Hematopoietic multipotent progenitor cell treated with erythropoietin and hydrocortisone succinate and interleukin-3 and kit ligand, for 8 days (in vitro differentiated cells): ENCODE results near the gene SNRPF.
"Not testable (repeated sequence)": the region's sequence is repeated elsewhere in the genome, so short reads cannot be mapped to it uniquely, and the experiment has no call there.

Experiments used
- DNase-seq: peaks from one replicate; pipeline ENCODE4 v3.0.0-alpha.2; 2015

Gene SNRPF

GRCh38 chr12:95858451-95859343 lies at the start of gene SNRPF:
TSS of gene SNRPF (plus strand) at chr12:95858952. CDS start at chr12:95859074, 122 bp downstream.
- DNase-seq = peak; percentile 97

DNA sequence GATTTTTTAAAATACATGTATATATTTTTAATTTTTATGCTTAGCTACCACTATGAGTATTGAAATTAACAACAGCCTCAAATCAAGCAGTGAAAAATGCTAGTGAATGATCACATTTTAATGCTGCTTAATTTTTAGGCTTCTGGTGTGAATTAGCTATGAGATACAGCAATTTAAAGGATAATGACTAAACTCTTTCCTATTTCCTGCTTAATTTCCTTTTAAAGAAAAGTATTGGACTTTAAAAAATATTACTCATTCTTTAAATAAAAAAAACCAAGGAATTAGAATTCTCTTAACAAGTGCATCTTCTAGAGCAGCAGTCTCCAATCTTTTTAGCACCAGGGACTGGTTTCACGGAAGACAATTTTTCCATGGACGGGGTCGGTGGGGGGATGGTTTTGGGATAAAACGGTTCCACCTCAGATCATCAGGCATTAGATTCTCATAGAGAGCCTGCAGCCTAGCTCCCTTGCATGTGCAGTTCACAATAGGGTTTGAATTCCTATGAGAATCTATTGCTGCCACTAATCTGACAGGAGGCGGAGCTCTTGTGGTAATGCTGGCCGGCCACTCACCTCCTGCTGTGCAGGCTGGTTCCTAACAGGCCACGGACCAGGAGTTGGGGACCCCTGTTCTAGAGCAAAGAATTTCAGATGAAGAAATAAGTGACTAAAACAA lies 49.6 kb upstream of the SNRPF start:
- no peak for DNase-seq

- no peak for DNase-seq
Observed at GRCh38 chr12:95810411-95810810, 48.3 kb upstream of the SNRPF start.

GRCh38 chr12:95812155-95812554 lies 46.6 kb upstream of the SNRPF start:
- DNase-seq = not testable (repeated sequence)

- DNase-seq = peak; percentile 41
Observed at GRCh38 chr12:95815632-95816212, 43.0 kb upstream of the SNRPF start.

GRCh38 chr12:95820096-95820703 lies 38.6 kb upstream of the SNRPF start:
- peak; percentile 43 for DNase-seq

- DNase-seq = no peak
Observed at GRCh38 chr12:95829395-95829794, 29.4 kb upstream of the SNRPF start.

DNA sequence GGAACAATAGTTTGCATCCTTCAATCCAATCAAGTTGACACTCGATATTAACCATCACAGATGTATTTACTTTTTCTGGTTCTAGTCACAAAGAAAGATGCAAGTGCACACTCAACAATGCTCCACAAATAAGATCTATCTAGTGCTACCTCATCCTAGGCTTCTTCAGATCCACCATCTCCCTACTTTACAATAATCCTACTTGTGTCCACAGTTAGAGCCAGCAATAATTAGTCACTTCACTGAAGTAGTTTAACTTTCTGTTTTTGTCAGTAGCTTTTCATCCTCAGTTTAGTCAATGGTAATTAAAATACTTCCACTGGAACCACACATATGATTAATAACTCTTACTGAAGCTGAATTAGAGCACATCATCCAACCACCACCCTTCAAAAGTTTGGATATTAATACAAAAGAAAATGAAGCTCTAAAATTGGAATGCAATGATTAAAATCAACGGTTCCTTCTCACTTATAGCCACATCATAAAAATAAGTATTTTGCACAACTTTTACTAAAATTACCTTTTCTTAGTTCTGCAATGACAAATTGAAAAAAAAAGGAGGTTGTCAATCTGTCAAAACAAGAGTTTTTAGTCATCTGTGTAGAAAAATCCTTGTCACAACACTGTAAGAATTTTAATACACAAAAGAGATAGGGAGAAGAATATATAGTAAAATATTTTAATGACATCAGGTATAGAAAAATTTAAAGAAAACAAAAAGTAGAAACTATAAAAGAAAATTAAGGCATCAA lies 28.2 kb upstream of the SNRPF start:
- DNase-seq = no peak

DNA sequence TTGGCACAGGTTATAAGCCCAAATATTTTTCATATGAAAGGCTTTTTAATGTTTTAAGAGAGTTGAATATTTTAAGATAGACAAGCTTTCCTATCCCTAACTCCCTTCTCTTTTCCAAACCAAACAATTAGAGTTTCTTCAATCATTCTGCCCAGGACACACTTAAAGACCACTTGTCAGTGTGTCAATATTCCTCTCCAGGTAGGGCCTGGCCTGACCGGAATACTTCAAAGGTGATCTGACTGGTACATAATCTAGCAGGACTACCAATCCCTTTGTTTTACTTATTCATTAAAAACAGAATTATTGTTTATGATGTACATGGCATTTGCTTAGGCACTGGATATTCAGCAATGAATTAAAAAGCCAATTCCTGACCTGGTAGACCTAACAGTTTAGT lies 24.2 kb upstream of the SNRPF start:
- no peak for DNase-seq

DNA sequence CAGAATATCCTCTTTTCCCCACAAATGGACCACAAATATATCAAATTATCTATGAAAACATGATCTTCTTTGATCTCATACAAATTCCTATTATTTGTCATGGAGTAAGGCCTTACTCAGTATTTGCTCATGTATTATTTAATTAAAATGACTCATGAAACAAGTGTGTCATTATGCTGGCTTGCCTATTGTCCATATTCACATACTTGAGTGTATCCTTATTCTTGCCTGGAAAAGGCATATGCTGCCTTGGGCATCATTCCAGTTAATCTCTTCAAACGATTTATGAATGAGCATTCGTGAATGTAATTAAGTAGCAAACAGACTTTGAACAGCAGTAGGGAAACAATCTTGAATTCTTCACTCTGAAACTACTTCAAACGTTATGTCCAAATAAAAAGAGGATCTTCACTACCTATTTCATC lies 22.6 kb upstream of the SNRPF start:
- DNase-seq = no peak

GRCh38 chr12:95836630-95837239 lies 22.0 kb upstream of the SNRPF start:
- DNase-seq = no peak

GRCh38 chr12:95837240-95838038 lies 21.3 kb upstream of the SNRPF start:
- no peak for DNase-seq

DNA sequence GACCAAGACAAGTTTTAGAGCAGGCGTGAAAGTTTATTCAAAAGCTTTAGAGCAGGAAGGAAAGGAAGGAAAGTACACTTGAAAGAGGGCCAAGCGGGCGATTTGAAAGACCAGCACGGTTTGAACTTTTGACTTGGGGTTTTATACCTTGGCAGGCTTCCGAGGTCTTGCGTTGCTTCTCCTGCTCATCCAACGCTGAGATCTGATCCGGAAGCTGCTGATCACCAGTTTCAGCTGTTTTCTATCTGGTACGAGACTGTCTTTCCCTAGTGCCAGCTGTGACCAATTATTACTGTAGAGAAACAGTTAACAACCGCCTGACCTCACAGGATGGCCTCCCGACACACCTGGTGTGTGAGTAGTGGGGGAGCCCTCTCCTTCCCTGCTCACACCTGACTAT lies 20.6 kb upstream of the SNRPF start:
- DNase-seq = no peak

DNA sequence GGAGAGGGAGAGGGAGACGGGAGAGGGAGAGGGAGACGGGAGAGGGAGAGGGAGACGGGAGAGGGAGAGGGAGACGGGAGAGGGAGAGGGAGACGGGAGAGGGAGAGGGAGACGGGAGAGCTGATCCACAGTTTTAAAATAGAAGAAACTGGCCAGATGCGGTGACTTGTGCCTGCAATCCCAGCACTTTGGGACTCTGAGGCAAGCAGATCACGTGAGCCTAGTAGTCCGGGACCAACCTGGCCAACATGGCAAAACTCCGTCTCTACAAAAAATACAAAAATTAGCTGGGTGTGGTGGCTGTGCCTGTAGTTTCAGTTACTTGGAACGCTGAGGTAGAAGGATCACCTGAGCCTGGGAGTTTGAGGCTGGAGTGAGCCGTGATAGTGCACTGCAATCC lies 16.3 kb upstream of the SNRPF start:
- not testable (repeated sequence) for DNase-seq

DNA sequence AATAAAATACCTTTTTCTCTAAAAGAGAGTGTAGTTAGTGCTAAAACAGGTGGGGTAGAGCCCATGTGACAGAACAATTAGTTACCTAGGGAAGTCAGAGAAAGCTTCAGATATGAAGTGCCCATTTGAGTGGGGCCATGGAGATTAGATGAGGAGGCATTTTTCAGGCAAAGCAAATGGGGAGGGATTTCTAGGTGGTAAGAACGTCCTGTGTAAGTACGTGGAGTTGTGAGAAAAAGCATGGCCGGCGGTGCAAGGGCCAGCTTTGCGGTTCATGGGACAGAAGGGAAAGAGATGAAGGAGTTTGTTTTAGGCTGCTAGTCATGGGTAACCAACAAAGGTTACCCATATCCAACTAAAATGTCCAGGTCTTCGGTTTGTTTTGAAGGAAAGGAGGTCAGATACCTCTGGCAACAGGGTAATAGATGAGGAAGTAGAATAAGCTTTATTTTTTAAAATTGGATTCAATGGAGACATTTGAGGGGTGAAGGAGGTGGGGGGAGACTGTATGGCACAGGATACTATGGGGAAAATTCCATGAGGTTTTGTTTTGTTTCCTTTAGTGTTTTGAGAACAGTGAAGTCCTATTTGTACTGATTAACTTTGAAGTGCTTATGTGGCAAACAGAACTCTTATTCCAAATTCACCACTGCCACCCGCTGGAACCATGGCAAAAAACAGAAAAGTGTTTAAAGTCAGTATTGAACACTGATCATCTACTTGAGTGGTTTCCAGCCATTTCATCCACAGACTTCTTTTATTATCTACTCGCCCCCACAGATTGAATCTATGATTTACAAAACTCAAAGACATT lies 10.0 kb upstream of the SNRPF start:
- DNase-seq = peak; percentile 33

GRCh38 chr12:95851606-95852005 lies 7.1 kb upstream of the SNRPF start:
- DNase-seq = no peak

DNA sequence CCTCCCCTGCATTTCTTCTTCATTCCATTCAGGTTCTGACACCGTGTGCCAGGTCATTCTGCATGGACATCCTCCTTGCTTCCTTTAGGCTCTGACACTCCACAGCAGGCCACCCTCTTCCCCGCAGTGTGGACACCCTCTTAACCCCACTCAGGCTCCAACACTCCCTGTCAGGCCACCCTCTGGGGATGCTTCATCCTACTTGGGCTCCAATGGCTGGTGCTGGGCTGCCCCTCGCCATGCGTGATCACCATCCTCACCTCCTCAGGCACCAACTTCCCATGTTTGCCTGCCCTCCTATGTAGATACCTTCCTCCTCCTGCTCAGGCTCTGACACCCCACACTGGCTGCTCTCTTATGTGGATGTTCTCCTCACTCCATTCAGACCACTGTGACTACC lies 6.6 kb upstream of the SNRPF start:
- DNase-seq = no peak

- DNase-seq = peak; percentile 19
Observed at GRCh38 chr12:95857156-95857555, 1.6 kb upstream of the SNRPF start.

- no peak for DNase-seq
Observed at GRCh38 chr12:95857799-95858198, 953 bp upstream of the SNRPF start.

DNA sequence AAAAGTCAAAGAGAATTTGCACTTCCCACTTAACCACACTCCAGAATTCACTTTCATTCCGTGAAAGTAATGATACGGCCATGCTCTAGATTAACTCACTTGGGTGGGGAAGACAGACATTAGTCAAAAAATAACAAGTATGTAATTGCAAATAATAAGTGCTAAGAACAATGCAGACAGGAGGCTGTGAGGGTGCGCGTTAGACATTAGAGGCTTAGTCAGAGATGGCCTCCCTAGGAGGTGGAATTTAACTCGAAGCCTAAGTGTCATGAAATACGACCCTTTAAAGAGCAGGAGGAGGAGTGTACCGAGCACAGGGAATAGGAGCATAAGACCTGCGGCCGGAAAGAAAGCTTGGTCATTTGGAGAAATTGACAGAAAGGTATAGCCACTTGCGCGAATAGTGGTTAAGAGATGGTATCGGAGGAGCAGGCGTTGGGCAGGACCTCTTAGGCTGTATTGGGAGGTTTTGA lies 628 bp downstream of the SNRPF start:
- peak; percentile 52 for DNase-seq
